Right lobe of liver (tissue), 6 donors: ENCODE data around the gene HOXD4. TPM values are rescaled to one million over a fixed set of nuclear protein-coding genes. Genes with fewer than 3 reads are reported as not detected.

ENCODE experiments used
- ATAC-seq, 4 donors: fragments of 200-7000 bp; cut with Tn5 transposase; one replicate each; pipeline ENCODE4 v1.9.1; 2020; ENCODE audit warnings: mild to moderate bottlenecking in 4 of 4, moderate library complexity in 4 of 4
- DNase-seq, 3 donors: peaks; one replicate each; pipeline ENCODE4 v3.0.0-alpha.2; 2020
- H3K27ac ChIP-seq, 3 donors: fragments of 200-600 bp; one replicate each; pipeline ENCODE4 v1.8.0; 2022
- H3K27me3 ChIP-seq, 2 donors: fragments of 200-600 bp; one replicate each; pipeline ENCODE4 v1.8.0; 2022
- H3K36me3 ChIP-seq, 4 donors: fragments of 200-600 bp; sonication (generic) in 1 of 4; one replicate each; pipeline versions ENCODE4 v1.5.1 to v1.8.0; 2017 to 2022; ENCODE audit warnings: control low read depth in 1 of 4
- H3K4me1 ChIP-seq, 4 donors: fragments of 200-600 bp; sonication (generic) in 1 of 4; one replicate each; pipeline versions ENCODE4 v1.5.1 to v1.8.0; 2017 to 2022; ENCODE audit warnings: control low read depth in 1 of 4
- H3K4me3 ChIP-seq, 3 donors: fragments of 200-600 bp; one replicate each; pipeline ENCODE4 v1.8.0; 2022
- H3K9me3 ChIP-seq, 4 donors: fragments of 200-600 bp; sonication (generic) in 1 of 4; one replicate each; pipeline versions ENCODE4 v1.5.1 to v1.8.0; 2017 to 2022; ENCODE audit warnings: control low read depth in 1 of 4
- CTCF ChIP-seq, 4 donors: fragments of 200-600 bp in 3 of 4; fragments of 450-650 bp in 1 of 4; IDR thresholded peaks; one replicate each; pipeline versions ENCODE4 v1.5.1 to v1.8.0; 2016 to 2022; ENCODE audit warnings: antibody characterized with exemption in 4 of 4, mild to moderate bottlenecking in 2 of 4
- POLR2A ChIP-seq: fragments of 450-650 bp; IDR thresholded peaks from one replicate; pipeline ENCODE4 v1.6.1; 2017; ENCODE audit warnings: antibody characterized with exemption, mild to moderate bottlenecking
- WGBS: methylation state at CpG from one replicate; pipeline ENCODE4 v1.1.6; 2018; ENCODE audit warnings: low coverage, low lambda C conversion rate; ENCODE audit not compliant: insufficient coverage; ENCODE audit errors: missing lambda C conversion rate; 5-methylcytosine and 5-hydroxymethylcytosine counted together
- intact Hi-C, 2 donors: fragments of 100-400 bp; cut with DNase I; formaldehyde crosslinking; loops; one replicate each; pipeline versions ENCODE4 v1.11.2 to v1.14.1; 2022
- total RNA-seq, 6 experiments: library from RNA; depleted of rRNA in 2 of 6; stranded (reverse); fragments of >200 nt in 2 of 6; fragmentation: NEBNext Ultra II Directional in 3 of 6; extraction: Animal tissue kit (Norgen Biotek cat#: 25700) in 3 of 6; gene quantifications; one replicate each; pipeline versions ENCODE4 v1.1.0 to v1.2.4, GENCODE V29; 2016 to 2023
- donor health status: DM: no; HTN: yes; CAD: no.
- donor health status: DM: no; HTN: no; CAD: no.
- donor health status: DM: no; HTN: no; CAD: no.
- donor health status: DM: no; HTN: yes; CAD: no.
- donor health status: DM: no; HTN: yes; CAD: no.

Gene HOXD4
- total RNA-seq, 6 experiments from 2014 or later, result not detected

GRCh38 chr2:176154576-176155252 is 3.4 kb downstream of the HOXD4 start:
- Histone ChIP-seq H3K27me3 (peaks cover 0 to 78% of the 10 kb centered on the region in 2 donors), H3K4me3 (no peak overlapping the region), H3K27ac (no peak overlapping the region), H3K4me1 (peaks cover 0 to 11% (median 0%) of the 10 kb centered on the region in 4 donors), H3K9me3 (no peaks in the 10 kb centered on the region), H3K36me3 (no peaks in the 10 kb centered on the region)
- intact Hi-C loops, result no loop called here
- no peak for TF ChIP-seq POLR2A
- TF ChIP-seq CTCF (IDR thresholded peaks at IDR 0.05), result no peak
- no peak for DNase-seq
- no peak for ATAC-seq
- WGBS, result 15% methylated on average over 11 of the region's 11 CpGs

GRCh38 chr2:176155356-176156044 is 4.2 kb downstream of the HOXD4 start:
- Histone ChIP-seq H3K27ac (no peak overlapping the region), H3K4me1 (peaks cover 0 to 19% (median 0%) of the 10 kb centered on the region in 4 donors), H3K4me3 (no peak overlapping the region), H3K9me3 (no peaks in the 10 kb centered on the region), H3K27me3 (peaks cover 0 to 73% of the 10 kb centered on the region in 2 donors), H3K36me3 (no peaks in the 10 kb centered on the region)
- intact Hi-C loops, result no loop called here
- DNase-seq, result no peak
- ATAC-seq, result no peak
- no peak for TF ChIP-seq POLR2A
- TF ChIP-seq CTCF (IDR thresholded peaks at IDR 0.05), result no peak
- 10% methylated on average over 6 of the region's 6 CpGs for WGBS

- Histone ChIP-seq H3K9me3 (no peaks in the 10 kb centered on the region), H3K27me3 (peaks cover 0 to 72% of the 10 kb centered on the region in 2 donors), H3K27ac (no peak overlapping the region), H3K36me3 (no peaks in the 10 kb centered on the region), H3K4me3 (no peak overlapping the region), H3K4me1 (peaks cover 0 to 20% (median 0%) of the 10 kb centered on the region in 4 donors)
- 15% methylated on average over 5 of the region's 8 CpGs for WGBS
- ATAC-seq, result no peak
- DNase-seq, result no peak
- TF ChIP-seq CTCF (IDR thresholded peaks at IDR 0.05) (no peak), POLR2A (no peak)
- intact Hi-C loops, result no loop called here
Measured at GRCh38 chr2:176156301-176156806, 5.0 kb downstream of the HOXD4 start.

- H3K4me1 ChIP-seq, result peaks cover 0 to 20% (median 0%) of the 10 kb centered on the region in 4 donors
- TF ChIP-seq POLR2A (no peak), CTCF (IDR thresholded peaks at IDR 0.05) (no peak)
- H3K4me3 ChIP-seq, result no peak within 1 kb of the TSS
- WGBS, result 6% methylated on average over 46 of the region's 48 CpGs
- H3K36me3 ChIP-seq, result no peaks in the 10 kb centered on the region
- no peak within 1 kb of the TSS for H3K27ac ChIP-seq
- DNase-seq (no peak), ATAC-seq (no peak)
- H3K9me3 ChIP-seq, result no peaks in the 10 kb centered on the region
- intact Hi-C loops, result no loop called here
- peaks cover 0 to 67% of the 10 kb centered on the region in 2 donors for H3K27me3 ChIP-seq
Measured at GRCh38 chr2:176156807-176157498, 5.6 kb downstream of the HOXD4 start, which contains the start of gene HOXD3. HOXD3 (plus strand) TSS chr2:176157307; CDS start chr2:176169115, 11,808 bp downstream.
